GM12892 (cell line): ENCODE data around the gene PRPSAP1.

Source experiments
- POLR2A ChIP-seq: IDR thresholded peaks from 2 replicates; pipeline ENCODE4 v1.6.1; 2011; ENCODE audit warnings: low read depth, low read length, control low read depth
- TAF1 ChIP-seq: IDR thresholded peaks from 2 replicates; pipeline ENCODE4 v1.6.1; 2011; ENCODE audit warnings: low read depth, mild to moderate bottlenecking, control low read depth, low read length, borderline replicate concordance

- TF ChIP-seq POLR2A, result no peak
- no peak for TF ChIP-seq TAF1
These were observed 16.8 kb downstream of the PRPSAP1 start for GRCh38 chr17:76336756-76337412.
